ENCODE data around the gene WAC. TPM values are rescaled to one million over a fixed set of nuclear protein-coding genes. Genes with fewer than 3 reads are reported as not detected.
A peak's percentile ranks its signal among the peaks of the same experiment; 100 is the strongest.

Gene WAC
- total and polyA plus RNA-seq, 2 of the 13 experiments (the other 11 are each of a cell fraction or from before 2014, with no cell fraction given), result 69.1 to 96.2 TPM

DNA sequence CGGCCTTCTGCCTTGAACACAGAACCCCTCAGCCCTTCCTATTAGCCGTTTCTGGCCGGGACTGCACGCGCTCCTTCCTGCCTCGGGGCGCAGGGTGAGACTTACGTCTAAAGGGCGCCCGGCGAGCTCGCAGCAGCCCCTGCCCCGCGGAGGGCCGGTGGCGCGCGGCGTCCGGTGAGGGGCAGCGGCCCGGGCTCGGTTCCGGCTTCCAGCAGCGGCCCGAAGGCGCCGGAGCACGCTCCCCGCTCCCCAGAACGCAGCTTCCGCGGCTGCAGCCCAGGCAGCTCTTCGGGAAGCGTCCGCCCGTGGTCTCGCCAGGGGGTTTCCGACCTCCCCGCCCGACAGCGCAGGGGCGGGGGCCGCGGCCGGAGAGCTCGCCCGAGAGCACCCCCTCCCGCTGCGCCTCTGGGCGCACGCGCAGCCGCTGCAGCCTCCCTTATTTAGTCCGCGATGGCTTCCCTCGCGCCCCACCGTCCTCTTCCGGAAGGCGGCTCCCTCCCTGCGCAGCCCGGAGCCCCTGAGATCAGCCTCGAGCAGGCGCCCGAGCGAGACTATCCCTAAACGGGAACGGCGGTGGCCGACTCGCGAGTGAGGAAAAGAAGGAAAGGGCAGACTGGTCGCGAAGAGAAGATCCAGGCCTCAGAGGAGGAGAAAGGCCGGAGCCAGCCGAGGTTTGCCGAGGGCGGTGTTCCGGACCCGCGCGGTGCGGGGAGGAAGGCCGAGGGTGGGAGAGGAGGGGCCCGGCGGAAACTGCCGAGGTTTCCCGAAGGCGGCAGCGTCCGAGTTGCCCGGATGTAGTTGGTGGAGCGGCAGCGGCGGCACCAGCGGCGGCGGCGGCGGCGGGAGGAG is at the start of gene WAC (continued):
- no peak; the same call in 1 of the 2 replicates for TF ChIP-seq NFKB2 (CRISPR knock-in tag; IDR thresholded peaks at IDR 0.05; ENCODE audit: borderline replicate concordance)
- peak in 1 of 2 experiments; percentile 59; a peak in 2 of 4 replicates for TF ChIP-seq ATF4 (CRISPR knock-in tag; IDR thresholded peaks at IDR 0.05)
- TF ChIP-seq ZNF589 (CRISPR knock-in tag; conservative IDR thresholded peaks at IDR 0.05), result peak; percentile 74; the same call in 1 of the 2 replicates
- no peak for TF ChIP-seq HOXD1 (CRISPR knock-in tag; IDR thresholded peaks at IDR 0.05)
- TF ChIP-seq KLF15 (CRISPR knock-in tag; IDR thresholded peaks at IDR 0.05; ENCODE audit: borderline replicate concordance), result no peak
- TF ChIP-seq, protein P1, sequence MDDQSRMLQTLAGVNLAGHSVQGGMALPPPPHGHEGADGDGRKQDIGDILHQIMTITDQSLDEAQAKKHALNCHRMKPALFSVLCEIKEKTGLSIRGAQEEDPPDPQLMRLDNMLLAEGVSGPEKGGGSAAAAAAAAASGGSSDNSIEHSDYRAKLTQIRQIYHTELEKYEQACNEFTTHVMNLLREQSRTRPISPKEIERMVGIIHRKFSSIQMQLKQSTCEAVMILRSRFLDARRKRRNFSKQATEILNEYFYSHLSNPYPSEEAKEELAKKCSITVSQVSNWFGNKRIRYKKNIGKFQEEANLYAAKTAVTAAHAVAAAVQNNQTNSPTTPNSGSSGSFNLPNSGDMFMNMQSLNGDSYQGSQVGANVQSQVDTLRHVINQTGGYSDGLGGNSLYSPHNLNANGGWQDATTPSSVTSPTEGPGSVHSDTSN (CRISPR knock-in tag; IDR thresholded peaks at IDR 0.05; ENCODE audit: borderline replicate concordance), result no peak
- TF ChIP-seq ZNF20 (CRISPR knock-in tag; IDR thresholded peaks at IDR 0.05), result no peak
- peak; percentile 77; the same call in 1 of the 2 replicates for TF ChIP-seq CSRNP1 (CRISPR knock-in tag; IDR thresholded peaks at IDR 0.05)
- TF ChIP-seq, protein P2, sequence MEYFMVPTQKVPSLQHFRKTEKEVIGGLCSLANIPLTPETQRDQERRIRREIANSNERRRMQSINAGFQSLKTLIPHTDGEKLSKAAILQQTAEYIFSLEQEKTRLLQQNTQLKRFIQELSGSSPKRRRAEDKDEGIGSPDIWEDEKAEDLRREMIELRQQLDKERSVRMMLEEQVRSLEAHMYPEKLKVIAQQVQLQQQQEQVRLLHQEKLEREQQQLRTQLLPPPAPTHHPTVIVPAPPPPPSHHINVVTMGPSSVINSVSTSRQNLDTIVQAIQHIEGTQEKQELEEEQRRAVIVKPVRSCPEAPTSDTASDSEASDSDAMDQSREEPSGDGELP (IDR thresholded peaks at IDR 0.05; ENCODE audit: borderline replicate concordance, low read depth), result no peak
- peak; percentile 82 for TF ChIP-seq TARDBP (CRISPR knock-in tag; IDR thresholded peaks at IDR 0.05)
- TF ChIP-seq JUNB (CRISPR knock-in tag; IDR thresholded peaks at IDR 0.05; ENCODE audit: borderline replicate concordance), result no peak
- TF ChIP-seq ZNF816 (CRISPR knock-in tag; IDR thresholded peaks at IDR 0.05; ENCODE audit: borderline replicate concordance), result peak; percentile 74; the same call in 1 of the 2 replicates
- TF ChIP-seq HMG20A (CRISPR knock-in tag; IDR thresholded peaks at IDR 0.05; ENCODE audit: borderline replicate concordance), result no peak
- no peak for TF ChIP-seq GRHL1 (CRISPR knock-in tag; conservative IDR thresholded peaks at IDR 0.05)
- TF ChIP-seq MYC (CRISPR knock-in tag; IDR thresholded peaks at IDR 0.05; ENCODE audit: borderline replicate concordance), result no peak; the same call in none of the 2 replicates
- TF ChIP-seq ZNF839 (CRISPR knock-in tag; IDR thresholded peaks at IDR 0.05; ENCODE audit: borderline replicate concordance), result no peak
- no peak for TF ChIP-seq NPAS2 (CRISPR knock-in tag; IDR thresholded peaks at IDR 0.05; ENCODE audit: borderline replicate concordance)
- TF ChIP-seq CBFB (CRISPR knock-in tag; IDR thresholded peaks at IDR 0.05), result peak; percentile 64; the same call in 1 of the 2 replicates
- no peak; the same call in 1 of the 2 replicates for TF ChIP-seq ZBTB7A (CRISPR knock-in tag; IDR thresholded peaks at IDR 0.05)
- TF ChIP-seq ZSCAN20 (CRISPR knock-in tag; IDR thresholded peaks at IDR 0.05; ENCODE audit: borderline replicate concordance), result no peak; the same call in 1 of the 2 replicates
- TF ChIP-seq HHEX (CRISPR knock-in tag; IDR thresholded peaks at IDR 0.05), result no peak
- TF ChIP-seq ZNF329 (CRISPR knock-in tag; IDR thresholded peaks at IDR 0.05; ENCODE audit: low read depth), result 0 out of 2 replicates have a peak, but pooled peaks have one; percentile 76
